B cell (primary cell): ENCODE measurements around the gene UNC13D. TPM values are rescaled to one million over a fixed set of nuclear protein-coding genes. Genes with fewer than 3 reads are reported as not detected.

Source experiments
- ATAC-seq: fragments of 200-7000 bp; cut with Tn5 transposase; one replicate; pipeline ENCODE4 v1.10.0; 2021; ENCODE audit warnings: low read depth, mild to moderate bottlenecking, moderate number of reproducible peaks, moderate library complexity
- CTCF ChIA-PET: fragments of 350-600 bp; sonication (Branson Sonifier 250); formaldehyde crosslinking; loops from one replicate; lab custom pipeline; 2021; ENCODE audit warnings: antibody characterized with exemption, inconsistent platforms; lab: Charles Lee
- POLR2A ChIA-PET: fragments of 350-600 bp; sonication (Branson Sonifier 250); formaldehyde crosslinking; loops from one replicate; lab custom pipeline; 2021; ENCODE audit warnings: antibody characterized with exemption; lab: Charles Lee
- DNase-seq: peaks from one replicate; pipeline ENCODE4 v3.0.0; 2013
- H2AFZ ChIP-seq: 2 replicates; pipeline ENCODE4 v1.6.1; 2012; ENCODE audit warnings: mild to moderate bottlenecking, low read depth, low read length; ENCODE audit not compliant: insufficient read depth, poor library complexity, severe bottlenecking
- H3K27ac ChIP-seq, 2 donors: 1 replicate in 1 of 2; 2 replicates in 1 of 2; pipeline ENCODE4 v1.5.1; 2012 to 2013; ENCODE audit warnings: low read length in 2 of 2, mild to moderate bottlenecking in 2 of 2, moderate library complexity in 1 of 2
- H3K27me3 ChIP-seq, 4 experiments: fragments of 200-600 bp in 1 of 4; sonication (generic) in 1 of 4; replicated peaks in 1 of 4; 1 replicate in 2 of 4; 2 replicates in 2 of 4; pipeline versions ENCODE4 v1.6.1 to v1.7.0; 2013 to 2016; ENCODE audit warnings: low read length in 3 of 4, mild to moderate bottlenecking in 2 of 4, mixed read lengths in 1 of 4, moderate library complexity in 1 of 4; ENCODE audit not compliant: insufficient read depth in 4 of 4, control insufficient read depth in 3 of 4; ENCODE audit errors: control extremely low read depth in 1 of 4
- H3K36me3 ChIP-seq, 2 experiments: replicated peaks in 1 of 2; 1 replicate in 1 of 2; 2 replicates in 1 of 2; pipeline versions ENCODE4 v1.6.1 to v1.7.1; 2013; ENCODE audit warnings: low read length in 1 of 2; ENCODE audit not compliant: insufficient read depth in 2 of 2, control insufficient read depth in 1 of 2; ENCODE audit errors: control extremely low read depth in 1 of 2, extremely low read depth in 1 of 2
- H3K4me1 ChIP-seq, 2 donors: fragments of 200-600 bp in 1 of 2; sonication (generic) in 1 of 2; 1 replicate in 1 of 2; 2 replicates in 1 of 2; pipeline versions ENCODE4 v1.5.1 to v1.6.1; 2013 to 2017; ENCODE audit warnings: low read length in 2 of 2; ENCODE audit not compliant: control insufficient read depth in 2 of 2, insufficient read depth in 2 of 2
- H3K4me2 ChIP-seq: replicated peaks from 2 replicates; pipeline ENCODE3; 2012; ENCODE audit warnings: mild to moderate bottlenecking, low read depth, low read length; ENCODE audit not compliant: poor library complexity, severe bottlenecking
- H3K4me3 ChIP-seq, 5 experiments: fragments of 200-600 bp in 1 of 5; sonication (generic) in 1 of 5; 1 replicate in 3 of 5; 2 replicates in 2 of 5; pipeline versions ENCODE4 v1.5.1 to v1.7.0; 2011 to 2016; ENCODE audit warnings: low read length in 4 of 5, mild to moderate bottlenecking in 4 of 5, low read depth in 2 of 5, control low read depth in 1 of 5, moderate library complexity in 1 of 5; ENCODE audit not compliant: insufficient read depth in 1 of 5; ENCODE audit errors: control extremely low read depth in 1 of 5, extremely low read depth in 1 of 5
- H3K79me2 ChIP-seq: fragments of 200-600 bp; sonication (generic); one replicate; pipeline ENCODE4 v1.6.0; 2016; ENCODE audit warnings: low read length; ENCODE audit not compliant: control insufficient read depth, insufficient read depth
- H3K9ac ChIP-seq: fragments of 200-600 bp; sonication (generic); 2 replicates; pipeline ENCODE4 v1.6.1; 2017; ENCODE audit warnings: mild to moderate bottlenecking, low read length, moderate library complexity
- H3K9me3 ChIP-seq, 3 donors: one replicate each; pipeline versions ENCODE4 v1.6.1 to v1.7.1; 2013; ENCODE audit warnings: low read length in 2 of 3; ENCODE audit not compliant: control insufficient read depth in 2 of 3, insufficient read depth in 1 of 3; ENCODE audit errors: control extremely low read depth in 1 of 3
- H4K20me1 ChIP-seq: 2 replicates; pipeline ENCODE4 v1.6.0; 2012; ENCODE audit warnings: mild to moderate bottlenecking, low read length; ENCODE audit not compliant: insufficient read depth, control insufficient read depth, poor library complexity, severe bottlenecking
- H3K27ac Mint-ChIP-seq: one replicate; pipeline ENCODE4 v1.8.0; 2021; ENCODE audit warnings: mixed read lengths
- H3K27me3 Mint-ChIP-seq: one replicate; pipeline ENCODE4 v1.8.0; 2021; ENCODE audit warnings: mixed read lengths
- H3K4me1 Mint-ChIP-seq: one replicate; pipeline ENCODE4 v1.8.0; 2021; ENCODE audit warnings: mixed read lengths
- H3K4me3 Mint-ChIP-seq: one replicate; pipeline ENCODE4 v1.8.0; 2021; ENCODE audit warnings: mixed read lengths
- H3K9me3 Mint-ChIP-seq: one replicate; pipeline ENCODE4 v1.8.0; 2022; ENCODE audit warnings: mixed read lengths; ENCODE audit not compliant: insufficient read depth
- EZH2 ChIP-seq: IDR thresholded peaks from 2 replicates; pipeline ENCODE4 v1.6.1; 2012; ENCODE audit warnings: borderline replicate concordance, low read depth, mild to moderate bottlenecking, moderate library complexity, low read length; ENCODE audit not compliant: insufficient read depth, poor library complexity, severe bottlenecking
- WGBS: methylation state at CpG from one replicate; pipeline ENCODE4 v1.1.5; 2013; ENCODE audit warnings: missing lambda C conversion rate; ENCODE audit not compliant: insufficient coverage; 5-methylcytosine and 5-hydroxymethylcytosine counted together
- intact Hi-C: fragments of 100-400 bp; cut with micrococcal nuclease; formaldehyde crosslinking; loops from one replicate; pipeline ENCODE4 v1.10.0; 2022
- polyA plus RNA-seq: library from polyadenylated mRNA; depleted of rRNA; stranded (reverse); fragments of >200 nt; gene quantifications from 2 replicates; pipeline ENCODE4 v1.2.3, GENCODE V29; 2012
- total RNA-seq, 2 donors: library from RNA; stranded (reverse); fragments of 120-200 nt in 1 of 2; gene quantifications; 1 replicate in 1 of 2; 2 replicates in 1 of 2; pipeline versions ENCODE4 v1.2.3 to v1.2.4, GENCODE V29; 2013 to 2022
- TF ChIP-seq, protein P1 (sequence below): fragments of 200-600 bp; IDR thresholded peaks from one replicate; pipeline ENCODE4 v1.8.0; 2022; ENCODE audit warnings: antibody characterized with exemption, mild to moderate bottlenecking

Gene UNC13D
- total and polyA plus RNA-seq, 2 donors (not counting 1 experiment from before 2014, with no cell fraction given): 101 to 107 TPM

DNA sequence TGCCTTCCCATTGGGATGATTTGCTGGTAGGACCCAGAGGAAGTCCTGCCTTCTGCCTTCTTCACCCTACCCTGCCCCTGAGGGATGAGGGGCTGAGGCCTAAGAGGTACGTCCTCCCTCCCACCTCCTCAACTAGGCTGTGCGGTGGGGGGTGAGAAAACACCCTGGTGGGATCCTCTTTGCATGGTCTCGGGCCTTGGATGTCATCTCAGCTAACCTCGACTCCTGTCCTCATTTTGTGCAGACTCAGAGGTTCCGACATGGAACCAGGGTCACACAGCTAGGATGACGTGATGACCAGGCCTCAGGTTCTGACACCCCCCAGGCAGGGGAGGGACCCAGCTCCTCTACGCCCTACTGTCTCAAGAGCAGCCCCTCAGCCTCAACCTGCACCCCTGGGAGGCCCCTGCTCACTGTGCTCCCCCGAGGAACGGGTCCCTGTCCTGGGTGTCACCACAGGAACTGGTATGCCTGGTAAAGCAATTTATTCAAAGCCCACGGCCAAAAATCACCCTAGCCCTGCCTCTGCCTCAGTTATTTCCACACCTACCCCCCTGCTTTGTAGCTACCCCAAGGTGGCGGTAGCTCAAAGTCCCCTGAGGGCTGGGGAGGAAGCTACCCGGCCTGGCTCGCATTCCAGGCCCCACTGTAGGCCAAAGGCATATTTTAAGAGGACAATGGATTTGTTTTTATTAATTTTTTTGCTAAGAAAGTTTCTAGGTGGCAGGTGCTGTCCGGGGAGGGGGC lies 17.5 kb downstream of the UNC13D start:
- intact Hi-C loops: loop anchor here (1.0 to 2.0 kb wide), 3 partner anchors 42 to 73 kb away; partner anchors contain the start of genes GALK1 and UNK
- CTCF ChIA-PET: interaction anchor here (0.6 to 6.8 kb wide), 29 partner anchors 9 to 310 kb away, joined by 3 to 83 read pairs (median 4); partner anchors contain the start of genes GALK1, SMIM5, TRIM47 and TSEN54
- H3K4me1 Mint-ChIP-seq: peaks cover 20% of the 10 kb centered on the region
- no peak overlapping the region for H3K4me3 Mint-ChIP-seq
- WGBS: 61% methylated on average over 12 of the region's 14 CpGs
- Histone ChIP-seq H4K20me1 (no peaks in the 10 kb centered on the region), H3K4me1 (peaks cover 8 to 19% of the 10 kb centered on the region in 2 donors), H3K4me3 (no peak overlapping the region), H3K9ac (no peak overlapping the region), H3K9me3 (no peaks in the 10 kb centered on the region), H3K79me2 (no peaks in the 10 kb centered on the region), H3K4me2 (peak overlapping the region; percentile 75), H3K27me3 (no peaks in the 10 kb centered on the region), H3K36me3 (peaks cover 0 to 46% of the 10 kb centered on the region in 2 experiments), H3K27ac (peak overlapping the region in 1 of 2 donors; percentile 54), H2AFZ (no peak overlapping the region)
- TF ChIP-seq, protein P1, sequence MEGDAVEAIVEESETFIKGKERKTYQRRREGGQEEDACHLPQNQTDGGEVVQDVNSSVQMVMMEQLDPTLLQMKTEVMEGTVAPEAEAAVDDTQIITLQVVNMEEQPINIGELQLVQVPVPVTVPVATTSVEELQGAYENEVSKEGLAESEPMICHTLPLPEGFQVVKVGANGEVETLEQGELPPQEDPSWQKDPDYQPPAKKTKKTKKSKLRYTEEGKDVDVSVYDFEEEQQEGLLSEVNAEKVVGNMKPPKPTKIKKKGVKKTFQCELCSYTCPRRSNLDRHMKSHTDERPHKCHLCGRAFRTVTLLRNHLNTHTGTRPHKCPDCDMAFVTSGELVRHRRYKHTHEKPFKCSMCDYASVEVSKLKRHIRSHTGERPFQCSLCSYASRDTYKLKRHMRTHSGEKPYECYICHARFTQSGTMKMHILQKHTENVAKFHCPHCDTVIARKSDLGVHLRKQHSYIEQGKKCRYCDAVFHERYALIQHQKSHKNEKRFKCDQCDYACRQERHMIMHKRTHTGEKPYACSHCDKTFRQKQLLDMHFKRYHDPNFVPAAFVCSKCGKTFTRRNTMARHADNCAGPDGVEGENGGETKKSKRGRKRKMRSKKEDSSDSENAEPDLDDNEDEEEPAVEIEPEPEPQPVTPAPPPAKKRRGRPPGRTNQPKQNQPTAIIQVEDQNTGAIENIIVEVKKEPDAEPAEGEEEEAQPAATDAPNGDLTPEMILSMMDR: no peak
- no peak for TF ChIP-seq EZH2
- DNase-seq: no peak
- H3K9me3 Mint-ChIP-seq: no peaks in the 10 kb centered on the region
- ATAC-seq: no peak
- no peaks in the 10 kb centered on the region for H3K27me3 Mint-ChIP-seq
- POLR2A ChIA-PET: interaction anchor here (0.7 to 1.9 kb wide), 6 partner anchors 18 to 62 kb away, joined by 3 to 8 read pairs (median 3); partner anchors contain the start of genes GALK1 and WBP2
- peak overlapping the region; percentile 20 for H3K27ac Mint-ChIP-seq
